IPS-15b (cell line): ENCODE results near the gene ELAVL1.

ENCODE experiments used
- H3K27me3 ChIP-seq: one replicate; pipeline ENCODE4 v1.6.1; 2013; ENCODE audit warnings: low read length; ENCODE audit not compliant: control insufficient read depth, insufficient read depth
- H3K36me3 ChIP-seq: one replicate; pipeline ENCODE4 v1.6.1; 2013; ENCODE audit warnings: low read length; ENCODE audit not compliant: control insufficient read depth, insufficient read depth
- H3K4me1 ChIP-seq: one replicate; pipeline ENCODE4 v1.6.1; 2013; ENCODE audit warnings: mild to moderate bottlenecking, low read length; ENCODE audit not compliant: control insufficient read depth, insufficient read depth
- H3K4me3 ChIP-seq: one replicate; pipeline ENCODE4 v1.5.1; 2013; ENCODE audit warnings: low read depth, low read length
- H3K9ac ChIP-seq: one replicate; pipeline ENCODE4 v1.6.1; 2013; ENCODE audit warnings: low read depth, mild to moderate bottlenecking, low read length
- H3K9me3 ChIP-seq: one replicate; pipeline ENCODE4 v1.6.1; 2013; ENCODE audit warnings: mild to moderate bottlenecking, low read length; ENCODE audit not compliant: control insufficient read depth, insufficient read depth

The ELAVL1 gene

GRCh38 chr19:7927605-7928333 lies 77.7 kb downstream of the ELAVL1 start:
- Histone ChIP-seq H3K36me3 (peaks cover 27% of the 10 kb centered on the region), H3K9ac (no peak overlapping the region), H3K4me1 (no peaks in the 10 kb centered on the region), H3K4me3 (no peak overlapping the region), H3K9me3 (no peaks in the 10 kb centered on the region), H3K27me3 (no peaks in the 10 kb centered on the region)

GRCh38 chr19:7926727-7927604 lies 78.5 kb downstream of the ELAVL1 start:
- H3K9ac ChIP-seq, result no peak overlapping the region
- H3K4me1 ChIP-seq, result no peaks in the 10 kb centered on the region
- H3K27me3 ChIP-seq, result no peaks in the 10 kb centered on the region
- peaks cover 19% of the 10 kb centered on the region for H3K36me3 ChIP-seq
- H3K9me3 ChIP-seq, result no peaks in the 10 kb centered on the region
- no peak overlapping the region for H3K4me3 ChIP-seq

DNA sequence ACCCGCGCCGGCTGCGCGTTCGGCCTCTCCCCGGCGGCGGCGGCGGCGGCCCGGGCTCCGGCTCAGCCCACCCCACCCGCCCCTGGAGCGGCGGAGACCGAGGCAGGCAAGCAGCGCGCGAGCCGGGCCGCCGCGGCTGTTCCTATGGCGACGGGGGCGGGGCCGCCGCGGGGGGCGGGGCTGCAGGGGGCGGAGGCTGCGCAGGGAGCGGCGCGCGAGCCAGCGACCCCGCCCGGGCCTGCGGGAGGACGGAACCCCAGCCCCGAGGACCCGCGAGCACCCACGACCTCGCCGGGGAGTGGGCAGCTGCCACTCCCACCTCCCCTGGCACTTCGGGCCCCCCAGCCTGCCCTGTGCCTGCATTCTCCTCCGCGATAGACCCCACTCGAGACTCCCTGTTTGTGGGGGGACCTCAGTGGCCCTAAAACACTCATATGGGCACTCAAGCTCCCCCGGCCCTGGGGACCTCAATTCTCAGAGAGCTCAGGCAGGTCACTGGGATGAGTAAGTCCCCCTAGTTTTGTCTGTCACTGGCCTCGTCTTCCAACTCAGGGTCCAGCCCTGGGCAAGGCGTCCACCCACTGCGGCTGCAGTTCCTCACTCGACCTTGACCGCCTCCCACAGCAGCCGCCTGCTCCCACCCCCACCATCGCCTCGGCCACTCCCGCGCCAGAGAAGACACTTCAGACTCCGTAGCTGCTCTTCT lies 79.3 kb downstream of the ELAVL1 start, which contains the start of gene CTXN1:
CTXN1 (minus strand) TSS at position 115 of the 706 bp plus-strand sequence. CDS start 597 bp downstream, outside the sequence.
- Histone ChIP-seq H3K4me3 (peak within 1 kb of the TSS; percentile 53), H3K27me3 (no peaks in the 10 kb centered on the region), H3K4me1 (peaks cover 2% of the 10 kb centered on the region), H3K9me3 (no peaks in the 10 kb centered on the region), H3K9ac (no peak within 1 kb of the TSS), H3K36me3 (peaks cover 11% of the 10 kb centered on the region)

- H3K4me1 ChIP-seq, result peaks cover 2% of the 10 kb centered on the region
- H3K9ac ChIP-seq, result no peak overlapping the region
- peaks cover 5% of the 10 kb centered on the region for H3K36me3 ChIP-seq
- no peaks in the 10 kb centered on the region for H3K9me3 ChIP-seq
- peak overlapping the region; percentile 35 for H3K4me3 ChIP-seq
- no peaks in the 10 kb centered on the region for H3K27me3 ChIP-seq
Observed at GRCh38 chr19:7925171-7925851, 80.1 kb downstream of the ELAVL1 start.

DNA sequence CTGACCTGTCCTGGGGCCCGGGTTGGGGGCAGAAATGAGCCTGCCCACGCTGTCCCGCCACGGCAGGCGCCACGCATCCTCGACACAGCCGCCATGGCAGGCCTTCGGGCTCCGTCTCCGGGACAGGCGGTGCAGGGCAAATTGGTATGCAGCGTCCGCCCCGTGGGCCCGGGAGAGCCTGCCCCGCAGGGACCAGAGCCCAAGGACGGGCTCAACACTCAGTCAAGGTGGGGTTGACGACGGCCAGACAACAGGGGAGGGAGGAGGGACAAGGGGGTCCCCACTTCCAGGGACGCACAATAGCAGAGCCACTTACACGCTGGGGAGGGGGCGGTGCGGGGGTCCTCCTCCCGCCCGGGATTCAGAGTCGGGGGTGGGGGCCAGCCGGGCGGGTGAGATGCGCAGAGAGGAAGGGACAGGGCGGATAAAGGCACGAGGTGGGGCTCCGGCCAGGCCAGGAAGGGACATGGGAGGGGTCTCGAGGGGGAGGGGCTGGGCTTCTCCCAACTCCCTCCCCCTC lies 80.7 kb downstream of the ELAVL1 start:
- H3K4me1 ChIP-seq, result peaks cover 3% of the 10 kb centered on the region
- peak overlapping the region; percentile 35 for H3K4me3 ChIP-seq
- H3K36me3 ChIP-seq, result peaks cover 2% of the 10 kb centered on the region
- H3K9ac ChIP-seq, result no peak overlapping the region
- H3K27me3 ChIP-seq, result no peaks in the 10 kb centered on the region
- H3K9me3 ChIP-seq, result no peaks in the 10 kb centered on the region

GRCh38 chr19:7924241-7924640 lies 81.2 kb downstream of the ELAVL1 start:
- H3K27me3 ChIP-seq, result no peaks in the 10 kb centered on the region
- H3K9me3 ChIP-seq, result no peaks in the 10 kb centered on the region
- peaks cover 2% of the 10 kb centered on the region for H3K36me3 ChIP-seq
- H3K9ac ChIP-seq, result no peak overlapping the region
- no peak overlapping the region for H3K4me3 ChIP-seq
- H3K4me1 ChIP-seq, result peaks cover 4% of the 10 kb centered on the region

DNA sequence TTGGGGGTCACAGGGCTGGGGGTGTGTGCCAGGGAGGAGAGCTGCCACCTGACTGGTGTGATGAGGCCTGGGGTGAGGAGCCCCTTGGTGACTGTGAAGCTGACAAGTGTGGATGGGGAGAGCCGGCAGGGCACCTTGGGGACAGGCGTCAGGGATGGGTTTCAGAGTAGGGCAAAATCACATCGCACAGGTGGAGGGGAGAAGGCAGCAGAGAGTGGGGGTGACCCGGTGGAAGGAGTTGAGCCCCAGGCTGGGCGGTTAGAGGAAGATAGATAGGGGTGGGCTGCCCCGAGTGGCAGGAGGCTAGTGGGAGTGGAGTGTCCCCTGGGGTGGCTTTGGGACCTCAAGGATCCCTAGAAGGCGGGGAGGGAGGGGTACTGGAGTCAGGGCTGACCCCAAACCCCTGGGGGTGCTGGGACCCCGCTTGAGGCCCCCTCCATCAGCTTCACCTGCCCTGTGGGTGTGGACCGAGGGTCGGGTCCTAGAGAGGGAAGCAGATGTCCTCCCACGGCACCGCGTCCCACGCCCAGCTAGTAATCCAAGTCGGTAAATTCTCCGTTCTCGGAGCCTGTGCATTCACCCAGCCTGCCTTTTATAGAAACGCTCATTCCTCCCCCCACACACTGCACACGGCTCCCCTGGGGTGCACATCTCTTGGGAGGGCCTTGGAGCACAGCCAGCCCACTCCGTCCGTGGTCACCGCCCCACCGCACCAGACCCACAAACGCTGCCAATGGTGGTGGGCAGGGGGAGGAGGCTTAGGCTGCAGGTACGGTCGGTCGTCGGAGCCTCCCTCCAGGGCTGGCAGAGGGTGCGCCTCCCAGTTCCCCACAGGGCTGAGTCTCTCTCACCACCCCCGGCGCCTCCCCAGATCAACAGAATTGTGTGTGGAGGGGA lies 81.9 kb downstream of the ELAVL1 start:
- H3K4me3 ChIP-seq, result no peak overlapping the region

DNA sequence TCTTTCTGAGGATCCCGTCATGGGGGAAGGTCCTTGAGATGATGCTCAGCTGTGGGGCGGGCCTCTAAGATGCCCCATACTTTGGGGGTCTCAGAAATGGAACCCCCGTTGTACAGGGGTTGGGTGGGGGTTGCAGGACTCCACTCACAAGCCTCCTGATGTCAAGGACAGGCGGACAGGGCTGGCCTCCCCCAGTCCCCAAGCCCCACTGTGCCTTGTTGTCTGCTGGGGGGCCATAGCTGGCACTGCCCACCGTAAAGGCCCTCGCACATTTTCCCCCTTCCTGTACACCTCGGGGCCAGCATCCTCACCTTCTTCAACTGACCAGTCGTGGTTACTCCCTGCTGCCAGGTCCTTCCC lies 82.6 kb downstream of the ELAVL1 start:
- H3K4me3 ChIP-seq, result no peak overlapping the region
- H3K9me3 ChIP-seq, result no peaks in the 10 kb centered on the region
- H3K4me1 ChIP-seq, result peaks cover 4% of the 10 kb centered on the region
- H3K9ac ChIP-seq, result no peak overlapping the region
- H3K27me3 ChIP-seq, result peaks cover 10% of the 10 kb centered on the region
- peaks cover 2% of the 10 kb centered on the region for H3K36me3 ChIP-seq

More for the DNA sequence above, 81.9 kb downstream of the ELAVL1 start:
- Histone ChIP-seq H3K9me3 (no peaks in the 10 kb centered on the region), H3K4me1 (peaks cover 4% of the 10 kb centered on the region), H3K36me3 (peaks cover 2% of the 10 kb centered on the region), H3K9ac (no peak overlapping the region), H3K27me3 (peaks cover 4% of the 10 kb centered on the region)

- H3K9ac ChIP-seq, result no peak overlapping the region
- H3K27me3 ChIP-seq, result peaks cover 14% of the 10 kb centered on the region
- H3K4me1 ChIP-seq, result peaks cover 4% of the 10 kb centered on the region
- no peaks in the 10 kb centered on the region for H3K9me3 ChIP-seq
- no peak overlapping the region for H3K4me3 ChIP-seq
- peaks cover 2% of the 10 kb centered on the region for H3K36me3 ChIP-seq
Observed at GRCh38 chr19:7921967-7922835, 83.2 kb downstream of the ELAVL1 start.
